Activated CD8-positive, alpha-beta T cell treated with anti-CD3 and anti-CD28 coated beads for 36 hours (primary cell): ENCODE results near the gene MAN2A2. TPM values are rescaled to one million over a fixed set of nuclear protein-coding genes. Genes with fewer than 3 reads are reported as not detected.
A peak's percentile ranks its signal among the peaks of the same experiment; 100 is the strongest.

Experiments used
- ATAC-seq: fragments of 200-7000 bp; cut with Tn5 transposase; one replicate; pipeline ENCODE4 v1.10.0; 2021; ENCODE audit warnings: mild to moderate bottlenecking, moderate library complexity
- CTCF ChIA-PET: fragments of 350-600 bp; sonication (Branson Sonifier 250); formaldehyde crosslinking; loops from one replicate; lab custom pipeline; 2021; ENCODE audit warnings: antibody characterized with exemption; lab: Charles Lee
- POLR2A ChIA-PET: fragments of 350-600 bp; sonication (Branson Sonifier 250); formaldehyde crosslinking; loops from one replicate; lab custom pipeline; 2021; ENCODE audit warnings: antibody characterized with exemption; lab: Charles Lee
- DNase-seq: peaks from one replicate; pipeline ENCODE4 v3.0.0-alpha.2; 2020
- H3K27ac Mint-ChIP-seq: one replicate; pipeline ENCODE4 v1.8.0; 2021; ENCODE audit warnings: mild to moderate bottlenecking, mixed read lengths
- H3K27me3 Mint-ChIP-seq: one replicate; pipeline ENCODE4 v1.8.0; 2021; ENCODE audit warnings: mixed read lengths
- H3K36me3 Mint-ChIP-seq: one replicate; pipeline ENCODE4 v1.8.0; 2021; ENCODE audit warnings: low read depth, mixed read lengths
- H3K4me1 Mint-ChIP-seq: one replicate; pipeline ENCODE4 v1.8.0; 2021; ENCODE audit warnings: low read depth, mixed read lengths
- H3K4me3 Mint-ChIP-seq: one replicate; pipeline ENCODE4 v1.8.0; 2021; ENCODE audit warnings: mild to moderate bottlenecking, moderate library complexity, mixed read lengths
- H3K9me3 Mint-ChIP-seq: one replicate; pipeline ENCODE4 v1.8.0; 2021; ENCODE audit warnings: mixed read lengths
- intact Hi-C: fragments of 100-400 bp; cut with micrococcal nuclease; formaldehyde crosslinking; loops from one replicate; pipeline ENCODE4 v1.10.0; 2022
- total RNA-seq, 2 experiments: library from RNA; stranded (reverse); gene quantifications; one replicate each; pipeline ENCODE4 v1.2.3, GENCODE V29; 2021
- TF ChIP-seq, protein P1 (sequence below): fragments of 200-600 bp; IDR thresholded peaks from one replicate; pipeline ENCODE4 v1.8.0; 2022; ENCODE audit warnings: antibody characterized with exemption, mild to moderate bottlenecking

MAN2A2 gene
- total RNA-seq, result 10 to 100 TPM; 85.0 to 87.7 TPM

DNA sequence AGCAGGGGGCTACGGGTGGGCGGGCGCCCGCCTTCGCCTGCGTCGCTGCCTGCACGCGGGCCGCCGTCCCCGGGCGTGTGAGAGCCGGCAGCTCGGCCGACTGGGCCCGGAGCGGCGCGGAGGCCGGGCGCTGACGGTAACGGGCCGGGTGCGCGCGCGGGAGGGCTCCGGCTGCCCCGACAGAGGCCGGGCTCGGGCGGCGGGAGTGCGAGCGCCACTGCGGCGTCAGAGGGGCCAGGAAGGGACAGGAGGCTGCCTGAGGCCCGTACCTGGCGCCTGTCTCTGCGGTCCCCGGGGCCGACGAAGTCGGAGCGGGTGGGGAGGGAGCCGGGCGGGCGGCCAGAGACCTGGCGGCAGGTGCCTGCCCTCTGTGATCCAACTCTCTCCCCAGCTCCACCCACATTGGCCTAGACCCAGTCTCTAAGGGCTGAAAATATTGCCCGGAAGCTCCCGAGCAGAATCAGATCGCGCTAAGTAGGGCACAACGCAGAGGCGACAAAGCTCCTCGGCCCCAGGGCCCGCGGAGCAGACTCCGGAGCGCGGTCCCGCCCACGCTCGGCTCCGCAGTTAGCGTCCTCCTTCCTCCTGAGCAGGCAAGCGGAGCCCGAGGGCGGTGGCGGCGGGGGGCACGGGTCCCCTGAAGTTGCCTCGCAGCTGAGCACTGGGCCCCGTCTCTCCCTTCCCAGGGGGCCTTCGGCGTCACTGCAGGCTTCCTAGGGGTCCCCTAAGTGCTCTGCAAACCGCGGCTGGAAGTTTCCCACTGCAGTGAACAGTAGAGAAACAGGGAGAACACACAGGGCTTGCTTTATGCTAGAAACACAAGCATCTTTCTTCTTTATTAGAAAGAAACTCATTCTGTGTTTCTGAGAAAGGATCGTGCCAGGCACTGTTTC is at the start of gene MAN2A2:
Gene MAN2A2, plus strand, starts transcription at position 463 of the 893 bp plus-strand sequence. CDS start 906 bp downstream, outside the sequence.
- peaks cover 36% of the 10 kb centered on the region for H3K36me3 Mint-ChIP-seq
- ATAC-seq, result peak; percentile 70
- POLR2A ChIA-PET, result interaction anchor here (0.6 to 14.2 kb wide), 20 partner anchors 9 to 251 kb away, joined by 3 to 133 read pairs (median 4); partner anchors contain the start of genes BLM, HDDC3 and UNC45A

DNA sequence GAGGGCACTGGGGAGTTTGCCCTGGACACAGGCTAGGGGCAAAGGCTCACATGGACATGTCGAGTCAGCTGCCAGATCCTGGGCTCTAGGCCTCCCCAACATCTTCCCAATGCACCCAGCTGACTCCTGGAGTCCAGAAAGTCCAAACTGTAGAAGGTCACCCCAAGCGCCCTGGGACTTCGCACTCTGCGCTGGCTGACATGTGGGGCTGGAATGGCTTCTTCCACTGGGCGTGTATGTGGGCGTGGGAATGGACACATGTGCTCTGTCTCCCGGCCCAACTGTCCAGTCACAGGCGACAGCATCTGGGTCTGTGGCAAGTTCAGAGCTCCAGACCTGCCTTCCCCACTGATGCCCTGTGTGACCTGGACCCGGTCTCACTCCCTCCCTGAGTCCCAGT is 48.0 kb upstream of the MAN2A2 start:
- intact Hi-C loops, result no loop called here
- peaks cover 4% of the 10 kb centered on the region for H3K36me3 Mint-ChIP-seq
- ATAC-seq (no peak), DNase-seq (no peak)
- H3K4me1 Mint-ChIP-seq, result peaks cover 75% of the 10 kb centered on the region
- peaks cover 8% of the 10 kb centered on the region for H3K9me3 Mint-ChIP-seq
- no peaks in the 10 kb centered on the region for H3K27me3 Mint-ChIP-seq
- POLR2A ChIA-PET, result interaction anchor here (1.3 to 2.1 kb wide), 2 partner anchors 15 to 40 kb away, joined by 4 to 10 read pairs; no protein-coding TSS in a partner anchor
- no peak overlapping the region for H3K4me3 Mint-ChIP-seq
- CTCF ChIA-PET, result interaction anchor here (0.9 to 1.5 kb wide), 4 partner anchors 28 to 137 kb away, joined by 3 to 4 read pairs (median 4); no protein-coding TSS in a partner anchor
- TF ChIP-seq, protein P1, sequence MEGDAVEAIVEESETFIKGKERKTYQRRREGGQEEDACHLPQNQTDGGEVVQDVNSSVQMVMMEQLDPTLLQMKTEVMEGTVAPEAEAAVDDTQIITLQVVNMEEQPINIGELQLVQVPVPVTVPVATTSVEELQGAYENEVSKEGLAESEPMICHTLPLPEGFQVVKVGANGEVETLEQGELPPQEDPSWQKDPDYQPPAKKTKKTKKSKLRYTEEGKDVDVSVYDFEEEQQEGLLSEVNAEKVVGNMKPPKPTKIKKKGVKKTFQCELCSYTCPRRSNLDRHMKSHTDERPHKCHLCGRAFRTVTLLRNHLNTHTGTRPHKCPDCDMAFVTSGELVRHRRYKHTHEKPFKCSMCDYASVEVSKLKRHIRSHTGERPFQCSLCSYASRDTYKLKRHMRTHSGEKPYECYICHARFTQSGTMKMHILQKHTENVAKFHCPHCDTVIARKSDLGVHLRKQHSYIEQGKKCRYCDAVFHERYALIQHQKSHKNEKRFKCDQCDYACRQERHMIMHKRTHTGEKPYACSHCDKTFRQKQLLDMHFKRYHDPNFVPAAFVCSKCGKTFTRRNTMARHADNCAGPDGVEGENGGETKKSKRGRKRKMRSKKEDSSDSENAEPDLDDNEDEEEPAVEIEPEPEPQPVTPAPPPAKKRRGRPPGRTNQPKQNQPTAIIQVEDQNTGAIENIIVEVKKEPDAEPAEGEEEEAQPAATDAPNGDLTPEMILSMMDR, result no peak
- peak overlapping the region; percentile 91 for H3K27ac Mint-ChIP-seq

More for the DNA sequence above, at the start of gene MAN2A2:
- peak within 1 kb of the TSS; percentile 85 for H3K4me3 Mint-ChIP-seq
- peak; percentile 91 for DNase-seq
- CTCF ChIA-PET, result interaction anchor here (0.7 to 16.4 kb wide), 20 partner anchors 9 to 583 kb away, joined by 3 to 255 read pairs (median 7); partner anchors contain the start of genes BLM, FES, HDDC3 and RCCD1
- H3K9me3 Mint-ChIP-seq, result no peaks in the 10 kb centered on the region
- H3K27me3 Mint-ChIP-seq, result no peaks in the 10 kb centered on the region
- peak within 1 kb of the TSS; percentile 94 for H3K27ac Mint-ChIP-seq
- TF ChIP-seq, protein P1, result no peak
- intact Hi-C loops, result no loop called here
- H3K4me1 Mint-ChIP-seq, result peaks cover 24% of the 10 kb centered on the region

DNA sequence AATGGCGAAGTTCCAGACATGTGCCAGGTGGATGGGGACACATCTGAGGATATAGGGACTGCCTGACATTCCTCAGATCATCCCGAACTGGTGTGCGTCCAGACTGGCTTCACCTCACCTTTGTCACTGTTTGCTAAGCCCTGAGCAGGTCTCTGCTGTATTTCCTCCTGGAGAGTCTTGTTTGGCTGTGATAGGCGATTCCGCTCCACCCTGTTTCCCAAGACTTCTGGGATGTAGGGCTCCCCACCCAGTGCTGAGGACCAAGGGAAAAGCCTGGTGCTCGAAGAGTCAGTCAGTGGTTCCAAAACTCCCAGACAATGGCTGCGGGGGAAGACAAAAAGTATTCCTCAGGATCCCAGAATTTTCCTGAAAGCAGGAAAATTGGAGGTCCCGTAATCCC is 45.8 kb upstream of the MAN2A2 start:
- CTCF ChIA-PET, result interaction anchor here (2.9 kb wide), 1 partner anchor 29 kb away, joined by 15 read pairs; no protein-coding TSS in a partner anchor
- no peaks in the 10 kb centered on the region for H3K27me3 Mint-ChIP-seq
- TF ChIP-seq, protein P1, result no peak
- no peaks in the 10 kb centered on the region for H3K9me3 Mint-ChIP-seq
- no peak overlapping the region for H3K4me3 Mint-ChIP-seq
- POLR2A ChIA-PET, result interaction anchor here (1.2 kb wide), 1 partner anchor 10 kb away, joined by 5 read pairs; the partner anchor contains the start of gene FURIN
- H3K4me1 Mint-ChIP-seq, result peaks cover 57% of the 10 kb centered on the region
- peak overlapping the region; percentile 17 for H3K27ac Mint-ChIP-seq
- intact Hi-C loops, result no loop called here
- no peaks in the 10 kb centered on the region for H3K36me3 Mint-ChIP-seq
- DNase-seq, result no peak
- no peak for ATAC-seq

DNA sequence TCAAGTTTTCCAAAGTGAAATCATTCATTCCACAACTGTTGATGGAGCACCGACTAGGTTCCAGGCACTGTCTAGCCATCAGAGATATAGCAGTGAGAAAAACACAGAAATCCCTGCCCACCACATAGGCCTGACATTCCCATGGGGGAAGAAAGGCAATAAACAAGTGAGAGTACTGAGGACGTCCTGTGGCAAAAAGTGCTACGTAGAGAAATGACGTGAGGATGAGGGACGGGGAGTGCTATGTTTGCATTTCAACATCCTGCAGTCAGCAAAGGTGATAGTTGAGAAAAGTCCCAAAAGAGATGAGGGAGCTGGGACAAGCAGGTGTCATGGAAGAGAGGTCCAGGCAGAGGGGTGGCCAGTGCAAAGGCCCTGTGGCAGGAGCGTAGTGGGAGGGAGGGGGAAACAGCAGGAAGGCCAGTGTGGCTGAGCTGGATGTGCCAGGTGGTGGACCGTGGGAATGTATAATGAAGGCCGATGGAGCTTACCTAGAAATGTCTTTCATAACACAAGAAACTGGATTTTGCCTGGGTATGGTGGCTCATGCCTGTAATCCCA is 45.1 kb upstream of the MAN2A2 start:
- no peak for ATAC-seq
- TF ChIP-seq, protein P1, result no peak
- H3K9me3 Mint-ChIP-seq, result no peaks in the 10 kb centered on the region
- peak overlapping the region; percentile 1 for H3K27ac Mint-ChIP-seq
- no peak overlapping the region for H3K4me3 Mint-ChIP-seq
- H3K27me3 Mint-ChIP-seq, result no peaks in the 10 kb centered on the region
- peaks cover 51% of the 10 kb centered on the region for H3K4me1 Mint-ChIP-seq
- ChIA-PET CTCF (interaction anchor here (0.6 to 2.9 kb wide), 3 partner anchors 20 to 74 kb away, joined by 3 to 15 read pairs (median 7); partner anchors contain the start of gene HDDC3), POLR2A (interaction anchor here (1.2 to 2.4 kb wide), 2 partner anchors 10 to 12 kb away, joined by 5 to 6 read pairs; partner anchors contain the start of gene FURIN)
- H3K36me3 Mint-ChIP-seq, result no peaks in the 10 kb centered on the region
- intact Hi-C loops, result no loop called here
- DNase-seq, result no peak
